HL-60 (cell line): ENCODE measurements around the gene PTBP3.

Experiments
- CTCF ChIP-seq: IDR thresholded peaks from one replicate; pipeline ENCODE4 v1.5.1; 2011; ENCODE audit warnings: low read length, control low read depth, inconsistent platforms; ENCODE audit not compliant: insufficient read depth
- POLR2AphosphoS5 ChIP-seq: IDR thresholded peaks from 2 replicates; pipeline ENCODE4 v1.6.1; 2012; ENCODE audit warnings: low read depth
- TF ChIP-seq, protein P1 (sequence below): IDR thresholded peaks from 2 replicates; pipeline ENCODE4 v1.6.1; 2012; ENCODE audit warnings: low read depth; ENCODE audit not compliant: insufficient replicate concordance

GRCh38 chr9:112315331-112316257, 17.8 kb downstream of the PTBP3 start:
- TF ChIP-seq CTCF (no peak), POLR2AphosphoS5 (no peak)
- TF ChIP-seq, protein P1, sequence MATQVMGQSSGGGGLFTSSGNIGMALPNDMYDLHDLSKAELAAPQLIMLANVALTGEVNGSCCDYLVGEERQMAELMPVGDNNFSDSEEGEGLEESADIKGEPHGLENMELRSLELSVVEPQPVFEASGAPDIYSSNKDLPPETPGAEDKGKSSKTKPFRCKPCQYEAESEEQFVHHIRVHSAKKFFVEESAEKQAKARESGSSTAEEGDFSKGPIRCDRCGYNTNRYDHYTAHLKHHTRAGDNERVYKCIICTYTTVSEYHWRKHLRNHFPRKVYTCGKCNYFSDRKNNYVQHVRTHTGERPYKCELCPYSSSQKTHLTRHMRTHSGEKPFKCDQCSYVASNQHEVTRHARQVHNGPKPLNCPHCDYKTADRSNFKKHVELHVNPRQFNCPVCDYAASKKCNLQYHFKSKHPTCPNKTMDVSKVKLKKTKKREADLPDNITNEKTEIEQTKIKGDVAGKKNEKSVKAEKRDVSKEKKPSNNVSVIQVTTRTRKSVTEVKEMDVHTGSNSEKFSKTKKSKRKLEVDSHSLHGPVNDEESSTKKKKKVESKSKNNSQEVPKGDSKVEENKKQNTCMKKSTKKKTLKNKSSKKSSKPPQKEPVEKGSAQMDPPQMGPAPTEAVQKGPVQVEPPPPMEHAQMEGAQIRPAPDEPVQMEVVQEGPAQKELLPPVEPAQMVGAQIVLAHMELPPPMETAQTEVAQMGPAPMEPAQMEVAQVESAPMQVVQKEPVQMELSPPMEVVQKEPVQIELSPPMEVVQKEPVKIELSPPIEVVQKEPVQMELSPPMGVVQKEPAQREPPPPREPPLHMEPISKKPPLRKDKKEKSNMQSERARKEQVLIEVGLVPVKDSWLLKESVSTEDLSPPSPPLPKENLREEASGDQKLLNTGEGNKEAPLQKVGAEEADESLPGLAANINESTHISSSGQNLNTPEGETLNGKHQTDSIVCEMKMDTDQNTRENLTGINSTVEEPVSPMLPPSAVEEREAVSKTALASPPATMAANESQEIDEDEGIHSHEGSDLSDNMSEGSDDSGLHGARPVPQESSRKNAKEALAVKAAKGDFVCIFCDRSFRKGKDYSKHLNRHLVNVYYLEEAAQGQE, result no peak
